Neural progenitor cell (in vitro differentiated cells): ENCODE results near the gene COL26A1.

Experiments
- EZH2 ChIP-seq: fragments of 200-600 bp; sonication (generic); IDR thresholded peaks from 2 replicates; pipeline ENCODE4 v1.6.1; 2017; ENCODE audit warnings: antibody characterized with exemption, mild to moderate bottlenecking, moderate library complexity
- EZH2phosphoT487 ChIP-seq: fragments of 200-600 bp; sonication (generic); IDR thresholded peaks from 2 replicates; pipeline ENCODE4 v1.6.1; 2017; ENCODE audit warnings: antibody characterized with exemption
- TF ChIP-seq, protein P1 (sequence below): fragments of 200-600 bp; sonication (generic); IDR thresholded peaks from 2 replicates; pipeline ENCODE4 v1.5.1; 2017; ENCODE audit warnings: antibody characterized with exemption, mild to moderate bottlenecking

DNA sequence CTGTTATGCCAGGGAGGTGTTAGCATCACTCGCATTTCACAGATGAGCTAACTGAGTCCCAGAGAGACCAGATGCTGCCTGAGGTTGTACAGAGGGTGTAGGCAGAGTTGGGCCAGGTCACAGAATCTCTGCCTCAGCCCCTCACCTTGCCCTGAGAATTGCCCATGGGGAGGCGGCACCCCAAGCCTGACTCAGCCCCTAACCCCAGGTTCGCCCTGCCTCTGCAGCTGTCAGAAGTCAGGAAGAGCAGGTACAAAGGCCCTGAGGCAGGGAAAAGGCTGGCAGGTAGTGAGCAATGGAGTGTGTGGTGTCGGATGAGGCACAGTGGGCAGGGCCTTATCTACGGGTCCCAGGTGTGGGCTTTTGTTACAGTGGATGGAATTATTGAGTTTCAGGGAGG lies 187.1 kb downstream of the COL26A1 start:
- TF ChIP-seq, protein P1, sequence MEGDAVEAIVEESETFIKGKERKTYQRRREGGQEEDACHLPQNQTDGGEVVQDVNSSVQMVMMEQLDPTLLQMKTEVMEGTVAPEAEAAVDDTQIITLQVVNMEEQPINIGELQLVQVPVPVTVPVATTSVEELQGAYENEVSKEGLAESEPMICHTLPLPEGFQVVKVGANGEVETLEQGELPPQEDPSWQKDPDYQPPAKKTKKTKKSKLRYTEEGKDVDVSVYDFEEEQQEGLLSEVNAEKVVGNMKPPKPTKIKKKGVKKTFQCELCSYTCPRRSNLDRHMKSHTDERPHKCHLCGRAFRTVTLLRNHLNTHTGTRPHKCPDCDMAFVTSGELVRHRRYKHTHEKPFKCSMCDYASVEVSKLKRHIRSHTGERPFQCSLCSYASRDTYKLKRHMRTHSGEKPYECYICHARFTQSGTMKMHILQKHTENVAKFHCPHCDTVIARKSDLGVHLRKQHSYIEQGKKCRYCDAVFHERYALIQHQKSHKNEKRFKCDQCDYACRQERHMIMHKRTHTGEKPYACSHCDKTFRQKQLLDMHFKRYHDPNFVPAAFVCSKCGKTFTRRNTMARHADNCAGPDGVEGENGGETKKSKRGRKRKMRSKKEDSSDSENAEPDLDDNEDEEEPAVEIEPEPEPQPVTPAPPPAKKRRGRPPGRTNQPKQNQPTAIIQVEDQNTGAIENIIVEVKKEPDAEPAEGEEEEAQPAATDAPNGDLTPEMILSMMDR = no peak
- TF ChIP-seq EZH2 (no peak), EZH2phosphoT487 (no peak)
